Fibroblast of lung (primary cell): ENCODE measurements around the gene KSR2. TPM values are rescaled to one million over a fixed set of nuclear protein-coding genes. Genes with fewer than 3 reads are reported as not detected.

Source experiments
- DNase-seq, 2 donors: peaks; one replicate each; pipeline versions ENCODE4 v3.0.0 to v3.0.0-alpha.2; 2010; ENCODE audit warnings: low read depth in 2 of 2
- H2AFZ ChIP-seq: 2 replicates; pipeline ENCODE4 v1.5.1; 2012; ENCODE audit warnings: low read length, control low read depth, inconsistent platforms
- H3K27ac ChIP-seq: 2 replicates; pipeline ENCODE4 v1.5.1; 2011; ENCODE audit warnings: low read length, control low read depth; ENCODE audit not compliant: insufficient read depth
- H3K27me3 ChIP-seq: 2 replicates; pipeline ENCODE4 v1.5.1; 2011; ENCODE audit warnings: mild to moderate bottlenecking, low read length; ENCODE audit not compliant: control insufficient read depth, insufficient read depth
- H3K36me3 ChIP-seq: 2 replicates; pipeline ENCODE4 v1.5.1; 2011; ENCODE audit warnings: low read length; ENCODE audit not compliant: control insufficient read depth, insufficient read depth
- H3K4me1 ChIP-seq: 2 replicates; pipeline ENCODE4 v1.5.1; 2011; ENCODE audit warnings: low read length; ENCODE audit not compliant: control insufficient read depth, insufficient read depth; ENCODE audit errors: extremely low read depth
- H3K4me2 ChIP-seq: 2 replicates; pipeline ENCODE4 v1.5.1; 2011; ENCODE audit warnings: low read length, control low read depth; ENCODE audit not compliant: insufficient read depth; ENCODE audit errors: extremely low read depth
- H3K4me3 ChIP-seq, 4 experiments: fragments of 200-600 bp in 1 of 4; sonication (generic) in 1 of 4; replicated peaks in 1 of 4; 2 replicates each; pipeline ENCODE4 v1.5.1; 2011 to 2016; ENCODE audit warnings: low read length in 4 of 4, low read depth in 3 of 4, mild to moderate bottlenecking in 3 of 4, control low read depth in 2 of 4, inconsistent platforms in 1 of 4, mixed read lengths in 1 of 4; ENCODE audit not compliant: insufficient read depth in 1 of 4; ENCODE audit errors: control extremely low read depth in 1 of 4
- H3K79me2 ChIP-seq: 2 replicates; pipeline ENCODE4 v1.5.1; 2012; ENCODE audit warnings: mild to moderate bottlenecking, low read length, inconsistent platforms; ENCODE audit not compliant: control insufficient read depth, insufficient read depth
- H3K9ac ChIP-seq: 2 replicates; pipeline ENCODE4 v1.5.1; 2011; ENCODE audit warnings: mild to moderate bottlenecking, low read length, control low read depth; ENCODE audit not compliant: insufficient read depth
- H3K9me3 ChIP-seq: 2 replicates; pipeline ENCODE4 v1.5.1; 2012; ENCODE audit warnings: low read depth, low read length; ENCODE audit not compliant: control insufficient read depth, insufficient read depth
- H4K20me1 ChIP-seq: 2 replicates; pipeline ENCODE4 v1.5.1; 2011; ENCODE audit warnings: low read length; ENCODE audit not compliant: control insufficient read depth, insufficient read depth; ENCODE audit errors: extremely low read depth
- CTCF ChIP-seq, 2 donors: IDR thresholded peaks in 1 of 2; conservative IDR thresholded peaks in 1 of 2; 1 replicate in 1 of 2; 2 replicates in 1 of 2; pipeline ENCODE4 v1.5.1; 2011 to 2012; ENCODE audit warnings: low read length in 2 of 2, control low read depth in 1 of 2, inconsistent platforms in 1 of 2, low read depth in 1 of 2, mild to moderate bottlenecking in 1 of 2
- EZH2 ChIP-seq: IDR thresholded peaks from 2 replicates; pipeline ENCODE4 v1.5.1; 2012; ENCODE audit warnings: low read length, control low read depth, mild to moderate bottlenecking; ENCODE audit errors: missing control alignments
- polyA plus RNA-seq, 2 donors: library from polyadenylated mRNA; depleted of rRNA in 1 of 2; stranded (reverse) in 1 of 2; unstranded in 1 of 2; fragments of >200 nt; gene quantifications; 2 replicates each; pipeline ENCODE4 v1.2.1, GENCODE V29; 2011 to 2012; ENCODE audit warnings: missing spikeins in 1 of 2
- total RNA-seq: library from RNA; depleted of rRNA; stranded (reverse); fragments of >200 nt; gene quantifications from 2 replicates; pipeline ENCODE4 v1.2.1, GENCODE V29; 2014

KSR2 gene
- total and polyA plus RNA-seq, 2 donors (not counting 1 experiment from before 2014, with no cell fraction given): not detected

DNA sequence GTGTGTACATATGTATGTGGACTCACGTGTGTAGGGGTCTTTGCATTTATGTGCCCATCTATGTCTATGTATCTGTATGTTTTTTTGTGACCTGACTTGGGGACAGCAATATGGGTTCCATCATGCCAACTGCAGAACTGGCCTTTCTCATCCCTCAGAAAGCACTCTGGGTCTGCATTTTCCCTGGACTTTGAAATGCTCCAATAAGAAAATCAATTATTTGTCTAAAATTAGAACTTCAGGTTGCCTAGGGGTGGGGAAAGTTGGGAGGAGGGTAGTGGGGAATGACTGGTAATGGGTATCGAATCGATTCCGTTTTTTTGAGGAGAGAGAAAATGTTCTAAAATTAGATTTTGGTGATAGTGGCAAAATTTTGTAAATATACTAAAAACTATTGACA is 466.6 kb downstream of the KSR2 start:
- H4K20me1 ChIP-seq: no peaks in the 10 kb centered on the region
- no peaks in the 10 kb centered on the region for H3K4me1 ChIP-seq
- DNase-seq: no peak
- H3K27me3 ChIP-seq: no peaks in the 10 kb centered on the region
- no peaks in the 10 kb centered on the region for H3K36me3 ChIP-seq
- H3K79me2 ChIP-seq: no peaks in the 10 kb centered on the region
- no peak overlapping the region for H3K9ac ChIP-seq
- no peak for TF ChIP-seq EZH2
- TF ChIP-seq CTCF (conservative IDR thresholded peaks at IDR 0.05 in 1 of 2, IDR thresholded peaks at IDR 0.05 in 1 of 2; ENCODE audit: low read depth in 1 of 2, low read length in 2 of 2): no peak
- H3K27ac ChIP-seq: no peak overlapping the region
- no peak overlapping the region for H3K4me2 ChIP-seq
- H3K4me3 ChIP-seq: no peak overlapping the region
- no peak overlapping the region for H2AFZ ChIP-seq
- no peaks in the 10 kb centered on the region for H3K9me3 ChIP-seq

DNA sequence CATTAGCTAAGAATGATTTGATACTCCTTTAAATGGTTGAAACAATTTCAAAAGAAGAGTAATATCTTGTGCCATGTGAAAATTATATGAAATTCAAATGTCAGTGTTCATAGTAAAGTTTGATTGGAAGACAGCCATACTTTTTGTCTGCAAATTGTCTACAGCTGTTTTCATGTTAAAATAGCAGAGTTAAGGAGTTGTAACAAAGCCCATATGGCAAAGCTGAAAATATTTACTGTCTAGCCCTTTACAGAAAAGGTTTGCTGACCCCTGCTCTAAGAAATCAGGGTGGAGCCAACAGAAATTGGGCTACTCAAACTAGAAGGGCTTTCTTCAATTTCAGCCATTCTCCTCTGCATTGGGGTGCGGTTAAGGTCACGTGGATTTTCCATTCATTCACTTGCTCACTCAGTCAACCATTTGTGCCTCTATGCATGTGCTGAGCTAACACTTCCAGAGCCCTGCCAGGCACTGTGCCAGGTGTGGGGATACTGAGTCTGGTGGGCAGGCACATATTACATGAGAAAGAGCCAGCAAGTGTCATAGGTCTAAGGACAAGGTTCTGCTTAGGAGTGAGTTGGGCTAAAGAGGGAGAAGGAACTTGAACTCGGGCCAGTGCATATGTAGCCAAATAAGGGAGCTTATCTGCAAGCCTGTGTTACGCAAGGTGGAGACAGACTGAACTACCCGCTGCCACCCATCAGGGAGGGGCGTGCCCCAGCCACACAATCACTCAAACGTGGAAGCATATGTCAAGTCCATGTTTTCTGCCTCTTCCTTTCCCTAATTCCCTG is 467.5 kb downstream of the KSR2 start:
- Histone ChIP-seq H3K4me1 (no peaks in the 10 kb centered on the region), H3K27me3 (no peaks in the 10 kb centered on the region), H3K9ac (no peak overlapping the region), H3K4me3 (no peak overlapping the region), H2AFZ (no peak overlapping the region), H3K9me3 (no peaks in the 10 kb centered on the region), H3K27ac (no peak overlapping the region), H4K20me1 (no peaks in the 10 kb centered on the region), H3K4me2 (no peak overlapping the region), H3K79me2 (no peaks in the 10 kb centered on the region), H3K36me3 (no peaks in the 10 kb centered on the region)
- DNase-seq: no peak
- TF ChIP-seq EZH2 (no peak), CTCF (conservative IDR thresholded peaks at IDR 0.05 in 1 of 2, IDR thresholded peaks at IDR 0.05 in 1 of 2; ENCODE audit: low read depth in 1 of 2, low read length in 2 of 2) (no peak)

DNA sequence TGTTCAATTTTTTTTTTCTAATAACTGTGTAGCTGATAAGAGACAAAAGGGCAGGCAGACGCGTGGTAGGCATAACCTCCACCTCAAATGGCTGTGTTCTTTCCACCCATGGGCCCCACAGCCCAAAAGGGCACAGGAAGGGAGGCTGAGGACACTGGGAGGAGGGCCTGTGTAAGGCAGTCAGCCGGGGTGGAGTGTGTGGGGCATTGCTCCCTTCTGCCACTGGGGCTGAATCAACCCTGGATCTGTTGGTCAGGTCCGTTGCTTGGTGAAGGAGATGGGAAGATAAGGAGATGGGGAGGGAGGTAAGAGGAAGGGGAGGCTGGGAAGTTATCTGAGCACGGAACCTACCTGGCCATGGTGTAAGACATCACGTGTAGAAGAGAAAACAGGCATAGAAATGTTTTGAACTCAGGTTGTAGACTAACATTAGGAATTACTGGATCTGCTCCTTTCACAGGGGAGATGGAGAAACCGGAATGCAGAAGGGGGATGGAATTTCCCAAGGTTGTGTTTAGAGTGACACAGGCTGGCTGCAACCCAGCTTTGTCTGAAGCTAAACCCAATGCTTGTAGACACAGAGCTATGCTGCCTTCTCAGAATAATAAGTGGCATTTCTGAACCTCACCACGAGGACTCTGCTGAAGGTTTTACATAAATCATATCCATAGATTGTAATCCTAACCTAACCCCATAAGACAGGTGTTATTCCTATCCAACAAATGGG is 468.9 kb downstream of the KSR2 start:
- H3K36me3 ChIP-seq: no peaks in the 10 kb centered on the region
- no peak overlapping the region for H3K4me2 ChIP-seq
- TF ChIP-seq CTCF (conservative IDR thresholded peaks at IDR 0.05 in 1 of 2, IDR thresholded peaks at IDR 0.05 in 1 of 2; ENCODE audit: low read depth in 1 of 2, low read length in 2 of 2) (no peak), EZH2 (no peak)
- no peak overlapping the region for H3K9ac ChIP-seq
- no peak overlapping the region for H3K4me3 ChIP-seq
- no peaks in the 10 kb centered on the region for H3K9me3 ChIP-seq
- no peak overlapping the region for H3K27ac ChIP-seq
- no peaks in the 10 kb centered on the region for H3K79me2 ChIP-seq
- H2AFZ ChIP-seq: no peak overlapping the region
- DNase-seq: no peak
- H3K4me1 ChIP-seq: no peaks in the 10 kb centered on the region
- H3K27me3 ChIP-seq: no peaks in the 10 kb centered on the region
- no peaks in the 10 kb centered on the region for H4K20me1 ChIP-seq
